Upper lobe of right lung (tissue), 1 donor: ENCODE data around the gene ZNF181. TPM values are rescaled to one million over a fixed set of nuclear protein-coding genes. Genes with fewer than 3 reads are reported as not detected.

Experiments
- ATAC-seq: fragments of 200-7000 bp; cut with Tn5 transposase; one replicate; pipeline ENCODE4 v1.9.1; 2020; ENCODE audit warnings: mild to moderate bottlenecking, moderate library complexity
- DNase-seq: peaks from one replicate; pipeline ENCODE4 v3.0.0-alpha.2; 2020
- H3K27ac ChIP-seq: fragments of 200-600 bp; one replicate; pipeline ENCODE4 v1.8.0; 2022
- H3K27me3 ChIP-seq: fragments of 200-600 bp; one replicate; pipeline ENCODE4 v1.8.0; 2022; ENCODE audit warnings: mild to moderate bottlenecking
- H3K36me3 ChIP-seq: fragments of 200-600 bp; one replicate; pipeline ENCODE4 v1.8.0; 2022
- H3K4me1 ChIP-seq: fragments of 200-600 bp; one replicate; pipeline ENCODE4 v1.8.0; 2022
- H3K4me3 ChIP-seq: fragments of 200-600 bp; one replicate; pipeline ENCODE4 v1.8.0; 2022; ENCODE audit warnings: mild to moderate bottlenecking
- H3K9me3 ChIP-seq: fragments of 200-600 bp; one replicate; pipeline ENCODE4 v1.8.0; 2022
- CTCF ChIP-seq: fragments of 200-600 bp; IDR thresholded peaks from one replicate; pipeline ENCODE4 v1.8.0; 2022; ENCODE audit warnings: antibody characterized with exemption
- intact Hi-C: fragments of 100-400 bp; cut with DNase I; formaldehyde crosslinking; loops from one replicate; pipeline ENCODE4 v1.11.0; 2022
- total RNA-seq: library from RNA; stranded (reverse); fragmentation: NEBNext Ultra II Directional; extraction: Animal tissue kit (Norgen Biotek cat#: 25700); gene quantifications from one replicate; pipeline ENCODE4 v1.2.1, GENCODE V29; 2021
- donor health status: DM: no; HTN: yes; CAD: no; lungs with severe emphysema.

Gene ZNF181
- total RNA-seq, 1 donor from 2014 or later = 11.8 TPM

- no peaks in the 10 kb centered on the region for H3K4me1 ChIP-seq
- no peak for TF ChIP-seq CTCF
- no peak overlapping the region for H3K4me3 ChIP-seq
- DNase-seq (no peak), ATAC-seq (no peak)
- H3K27ac ChIP-seq = no peak overlapping the region
- H3K36me3 ChIP-seq = no peaks in the 10 kb centered on the region
- no peaks in the 10 kb centered on the region for H3K9me3 ChIP-seq
- intact Hi-C loops = no loop called here
- no peaks in the 10 kb centered on the region for H3K27me3 ChIP-seq
These were observed 41.5 kb upstream of the ZNF181 start for GRCh38 chr19:34692549-34692948.

GRCh38 chr19:34707661-34708060 lies 26.4 kb upstream of the ZNF181 start:
- no peak overlapping the region for H3K4me3 ChIP-seq
- TF ChIP-seq CTCF = no peak
- H3K9me3 ChIP-seq = no peaks in the 10 kb centered on the region
- no peaks in the 10 kb centered on the region for H3K36me3 ChIP-seq
- intact Hi-C loops = no loop called here
- no peak for DNase-seq
- H3K27me3 ChIP-seq = no peaks in the 10 kb centered on the region
- H3K4me1 ChIP-seq = no peaks in the 10 kb centered on the region
- no peak for ATAC-seq
- H3K27ac ChIP-seq = no peak overlapping the region

GRCh38 chr19:34711890-34712289 lies 22.2 kb upstream of the ZNF181 start:
- Histone ChIP-seq H3K4me3 (no peak overlapping the region), H3K27me3 (no peaks in the 10 kb centered on the region), H3K27ac (no peak overlapping the region), H3K4me1 (no peaks in the 10 kb centered on the region), H3K9me3 (no peaks in the 10 kb centered on the region), H3K36me3 (no peaks in the 10 kb centered on the region)
- TF ChIP-seq CTCF = no peak
- DNase-seq = no peak
- no peak for ATAC-seq
- intact Hi-C loops = loop anchor here (5.0 kb wide), 1 partner anchor 75 kb away; no protein-coding TSS in a partner anchor

- H3K36me3 ChIP-seq = no peaks in the 10 kb centered on the region
- H3K4me3 ChIP-seq = no peak overlapping the region
- ATAC-seq = peak; percentile 91
- peak; percentile 75 for TF ChIP-seq CTCF
- DNase-seq = no peak
- no peaks in the 10 kb centered on the region for H3K9me3 ChIP-seq
- H3K27me3 ChIP-seq = no peaks in the 10 kb centered on the region
- H3K4me1 ChIP-seq = no peaks in the 10 kb centered on the region
- intact Hi-C loops = loop anchor here (5.0 kb wide), 1 partner anchor 75 kb away; no protein-coding TSS in a partner anchor
- H3K27ac ChIP-seq = no peak overlapping the region
These were observed 21.4 kb upstream of the ZNF181 start for GRCh38 chr19:34712395-34713261.

- Histone ChIP-seq H3K4me1 (no peaks in the 10 kb centered on the region), H3K9me3 (no peaks in the 10 kb centered on the region), H3K27me3 (no peaks in the 10 kb centered on the region), H3K4me3 (no peak overlapping the region), H3K27ac (no peak overlapping the region), H3K36me3 (no peaks in the 10 kb centered on the region)
- DNase-seq (no peak), ATAC-seq (no peak)
- intact Hi-C loops = loop anchor here (5.0 kb wide), 1 partner anchor 76 kb away; no protein-coding TSS in a partner anchor
- no peak for TF ChIP-seq CTCF
These were observed 20.8 kb upstream of the ZNF181 start for GRCh38 chr19:34713262-34713637.
